HepG2 (cell line): ENCODE measurements around the gene NSMF. TPM values are rescaled to one million over a fixed set of nuclear protein-coding genes. Genes with fewer than 3 reads are reported as not detected.

Experiments
- AGO2 ChIP-seq: fragments of 200-400 bp; formaldehyde crosslinking; optimal IDR thresholded peaks from 2 replicates; pipeline ENCODE3; 2017; ENCODE audit warnings: mild to moderate bottlenecking, low read depth, low read length, moderate library complexity
- ARID2 ChIP-seq: sonication (generic); formaldehyde crosslinking; IDR thresholded peaks from 2 replicates; pipeline ENCODE4 v1.8.1; 2022; ENCODE audit warnings: mild to moderate bottlenecking, missing genetic modification reagents, borderline replicate concordance
- ATF7-NPFF ChIP-seq: sonication (generic); formaldehyde crosslinking; IDR thresholded peaks from 2 replicates; pipeline ENCODE4 v1.8.1; 2023; ENCODE audit warnings: mild to moderate bottlenecking, low read depth, missing genetic modification reagents, moderate library complexity
- BATF2 ChIP-seq: sonication (generic); formaldehyde crosslinking; IDR thresholded peaks from 2 replicates; pipeline ENCODE4 v1.8.0; 2022; ENCODE audit warnings: mild to moderate bottlenecking, missing genetic modification reagents, moderate library complexity
- ELF3 ChIP-seq: IDR thresholded peaks from 2 replicates; pipeline ENCODE4 v1.6.1; 2016; ENCODE audit warnings: missing genetic modification reagents, missing compliant biosample characterization
- FOXO1 ChIP-seq: sonication (generic); formaldehyde crosslinking; IDR thresholded peaks from 2 replicates; pipeline ENCODE4 v1.4.0; 2020; ENCODE audit warnings: missing genetic modification reagents
- ISL2 ChIP-seq: sonication (generic); formaldehyde crosslinking; IDR thresholded peaks from 2 replicates; pipeline ENCODE4 v1.5.0; 2020; ENCODE audit warnings: missing genetic modification reagents
- MED1 ChIP-seq: sonication (generic); formaldehyde crosslinking; IDR thresholded peaks from 2 replicates; pipeline ENCODE4 v1.4.0; 2020; ENCODE audit warnings: missing genetic modification reagents
- MEIS2 ChIP-seq: sonication (generic); formaldehyde crosslinking; IDR thresholded peaks from 2 replicates; pipeline ENCODE4 v1.9.0; 2021; ENCODE audit warnings: mild to moderate bottlenecking, missing genetic modification reagents
- NFKB2 ChIP-seq: sonication (generic); formaldehyde crosslinking; IDR thresholded peaks from 2 replicates; pipeline ENCODE4 v1.4.0; 2020; ENCODE audit warnings: missing genetic modification reagents, borderline replicate concordance
- NFYB ChIP-seq: sonication (generic); formaldehyde crosslinking; IDR thresholded peaks from 2 replicates; pipeline ENCODE4 v1.4.0; 2020; ENCODE audit warnings: missing genetic modification reagents
- NRL ChIP-seq: sonication (generic); formaldehyde crosslinking; IDR thresholded peaks from 2 replicates; pipeline ENCODE4 v1.5.0; 2020; ENCODE audit warnings: missing genetic modification reagents, mild to moderate bottlenecking, moderate library complexity, borderline replicate concordance
- PHF8 ChIP-seq: sonication (generic); formaldehyde crosslinking; IDR thresholded peaks from 2 replicates; pipeline ENCODE4 v1.5.0; 2020; ENCODE audit warnings: missing genetic modification reagents
- SMARCC2 ChIP-seq: fragments of 450-650 bp; IDR thresholded peaks from 2 replicates; pipeline ENCODE4 v1.6.1; 2017; ENCODE audit warnings: antibody characterized with exemption, mild to moderate bottlenecking
- STAG1 ChIP-seq: sonication (generic); formaldehyde crosslinking; IDR thresholded peaks from 2 replicates; pipeline ENCODE4 v1.4.0; 2020; ENCODE audit warnings: missing genetic modification reagents
- XBP1 ChIP-seq: sonication (generic); formaldehyde crosslinking; IDR thresholded peaks from 2 replicates; pipeline ENCODE4 v1.5.0; 2020; ENCODE audit warnings: missing genetic modification reagents
- ZBTB2 ChIP-seq: sonication (generic); formaldehyde crosslinking; IDR thresholded peaks from 2 replicates; pipeline ENCODE4 v1.8.0; 2022; ENCODE audit warnings: low read depth, missing genetic modification reagents
- ZBTB34 ChIP-seq: sonication (generic); formaldehyde crosslinking; IDR thresholded peaks from 2 replicates; pipeline ENCODE4 v1.8.0; 2022; ENCODE audit warnings: mild to moderate bottlenecking, missing genetic modification reagents
- ZNF296 ChIP-seq: sonication (generic); formaldehyde crosslinking; conservative IDR thresholded peaks from 2 replicates; pipeline ENCODE4 v1.5.0; 2020; ENCODE audit warnings: mild to moderate bottlenecking, missing genetic modification reagents
- ZNF44 ChIP-seq: sonication (generic); formaldehyde crosslinking; IDR thresholded peaks from 2 replicates; pipeline ENCODE4 v1.5.1; 2020; ENCODE audit warnings: mild to moderate bottlenecking, missing genetic modification reagents
- ZNF556 ChIP-seq: sonication (generic); formaldehyde crosslinking; IDR thresholded peaks from 2 replicates; pipeline ENCODE4 v1.4.0; 2020; ENCODE audit warnings: mild to moderate bottlenecking, missing genetic modification reagents, borderline replicate concordance
- ZNF614 ChIP-seq: IDR thresholded peaks from 2 replicates; pipeline ENCODE4 v1.6.1; 2018; ENCODE audit warnings: missing biosample characterization, missing genetic modification reagents, inconsistent platforms, borderline replicate concordance
- ZNF691 ChIP-seq: sonication (generic); formaldehyde crosslinking; IDR thresholded peaks from 2 replicates; pipeline ENCODE4 v1.4.0; 2020; ENCODE audit warnings: missing genetic modification reagents, low read depth, mild to moderate bottlenecking, borderline replicate concordance
- ZNF790 ChIP-seq: sonication (generic); formaldehyde crosslinking; IDR thresholded peaks from 2 replicates; pipeline ENCODE4 v1.8.0; 2022; ENCODE audit warnings: missing genetic modification reagents, mild to moderate bottlenecking, borderline replicate concordance
- ZNF883 ChIP-seq: sonication (generic); formaldehyde crosslinking; IDR thresholded peaks from 2 replicates; pipeline ENCODE4 v1.5.1; 2020; ENCODE audit warnings: mild to moderate bottlenecking, missing genetic modification reagents; ENCODE audit errors: not compliant biosample characterization
- polyA plus RNA-seq, 8 experiments: library from polyadenylated mRNA; depleted of rRNA in 3 of 8; stranded (reverse) in 7 of 8; unstranded in 1 of 8; fragments of >200 nt; fragmentation: Illumina TruSeq in 4 of 8; extraction: Trizol in 4 of 8; gene quantifications; 2 replicates each; pipeline versions ENCODE4 v1.2.1 to v1.2.3, GENCODE V29; 2011 to 2016; ENCODE audit warnings: low read depth in 4 of 8, missing spikeins in 1 of 8, mixed read lengths in 1 of 8; ENCODE audit not compliant: insufficient read depth in 1 of 8
- total RNA-seq, 5 experiments: library from RNA; depleted of rRNA; stranded (reverse); fragments of >200 nt; fragmentation: Illumina TruSeq; extraction: Trizol; gene quantifications; 2 replicates each; pipeline ENCODE4 v1.2.3, GENCODE V29; 2016; ENCODE audit warnings: low read depth in 1 of 5

NSMF gene
- total and polyA plus RNA-seq, 2 of the 13 experiments (the other 11 are each of a cell fraction or from before 2014, with no cell fraction given) = 44.3 to 183 TPM

GRCh38 chr9:137462986-137463930 is 4.1 kb upstream of the NSMF start (continued):
- TF ChIP-seq MED1 (peak; percentile 98), NRL (0 out of 2 replicates have a peak, but pooled peaks have one; percentile 25), ZNF691 (CRISPR knock-in tag) (peak; percentile 68; the same call in 1 of the 2 replicates), AGO2 (no peak), ZNF790 (CRISPR knock-in tag) (peak; percentile 56), STAG1 (CRISPR knock-in tag) (no peak), NFYB (CRISPR knock-in tag) (no peak), NFKB2 (CRISPR knock-in tag) (peak; percentile 57; the same call in 1 of the 2 replicates), ZBTB2 (CRISPR knock-in tag) (peak; percentile 36; the same call in 1 of the 2 replicates), PHF8 (CRISPR knock-in tag) (no peak), MEIS2 (CRISPR knock-in tag) (peak; percentile 78), ZNF556 (peak; percentile 68; the same call in 1 of the 2 replicates), SMARCC2 (no peak), ISL2 (CRISPR knock-in tag) (no peak), ARID2 (CRISPR knock-in tag) (no peak), ZNF883 (CRISPR knock-in tag) (peak; percentile 61), ZBTB34 (CRISPR knock-in tag) (0 out of 2 replicates have a peak, but pooled peaks have one; percentile 34), ZNF44 (CRISPR knock-in tag) (no peak), ZNF614 (CRISPR knock-in tag) (no peak), ELF3 (CRISPR knock-in tag) (0 out of 2 replicates have a peak, but pooled peaks have one; percentile 25), ATF7-NPFF (CRISPR knock-in tag) (peak; percentile 61; the same call in 1 of the 2 replicates), FOXO1 (CRISPR knock-in tag) (peak; percentile 54; the same call in 1 of the 2 replicates), XBP1 (CRISPR knock-in tag) (no peak), ZNF296 (CRISPR knock-in tag) (peak; percentile 63; the same call in 1 of the 2 replicates), BATF2 (CRISPR knock-in tag) (0 out of 2 replicates have a peak, but pooled peaks have one; percentile 16)
